ENCODE data around the gene MAN2C1. TPM values are rescaled to one million over a fixed set of nuclear protein-coding genes. Genes with fewer than 3 reads are reported as not detected.
"Not testable (repeated sequence)": the region's sequence is repeated elsewhere in the genome, so short reads cannot be mapped to it uniquely, and the experiment has no call there.

The MAN2C1 gene
- total and polyA plus RNA-seq, 9 of the 15 experiments (the other 6 are each of a cell fraction or from before 2014, with no cell fraction given) = 2.0 to 141 (median 39.9) TPM

- TF ChIP-seq GMEB1 (CRISPR knock-in tag; IDR thresholded peaks at IDR 0.05) = no peak
These were observed 46.7 kb downstream of the MAN2C1 start (continued) for GRCh38 chr15:75321711-75322110.

- POLR2A ChIA-PET; H3K9me1 ChIP-seq (ENCODE audit: control insufficient read depth, insufficient read depth, low read length); intact Hi-C loops (cut with micrococcal nuclease); H2AFZ ChIP-seq (ENCODE audit: low read depth, low read length); H3K4me3 ChIP-seq; H3K4me1 ChIP-seq (replicated peaks in 1 of 2; ENCODE audit: control insufficient read depth in 2 of 2, insufficient read depth in 2 of 2, low read length in 2 of 2); H3K9me3 ChIP-seq (replicated peaks; ENCODE audit: control insufficient read depth, insufficient read depth, low read depth, low read length); BruUV-seq (replicated peaks); H4K20me1 ChIP-seq (replicated peaks; ENCODE audit: control insufficient read depth, insufficient read depth, low read length); FAIRE-seq; H3K36me3 ChIP-seq (ENCODE audit: control insufficient read depth, insufficient read depth, low read length); H3K79me2 ChIP-seq (ENCODE audit: control insufficient read depth, insufficient read depth, low read length); H3K4me2 ChIP-seq (ENCODE audit: insufficient read depth, low read length); H3K27ac ChIP-seq (ENCODE audit: extremely low read depth, low read depth, low read length); CTCF ChIA-PET (ENCODE audit: low intra/inter-chr PET ratio); H3K27me3 ChIP-seq (ENCODE audit: control insufficient read depth in 2 of 2, insufficient read depth in 2 of 2, low read length in 2 of 2); TF ChIP-seq CEBPG (CRISPR knock-in tag; IDR thresholded peaks at IDR 0.05): not testable (repeated sequence)
- TF ChIP-seq NFE2 (IDR thresholded peaks at IDR 0.05; ENCODE audit: low read depth) (peak; percentile 62), ZFP36 (IDR thresholded peaks at IDR 0.05; ENCODE audit: low read depth, low read length, partially characterized antibody) (peak; percentile 70), CEBPG (tag; conservative IDR thresholded peaks at IDR 0.05 in 1 of 2, IDR thresholded peaks at IDR 0.05 in 1 of 2) (peak; percentile 20 to 84; a peak in 2 of 4 replicates), RCOR1 (IDR thresholded peaks at IDR 0.05; ENCODE audit: borderline replicate concordance in 1 of 2, low read depth in 2 of 2, low read length in 2 of 2) (0 out of 4 replicates have a peak, but pooled peaks of 1 of the 2 experiments have one; percentile 6), CEBPB (tag; IDR thresholded peaks at IDR 0.05) (peak; percentile 61; the same call in 1 of the 2 replicates), NFIC (IDR thresholded peaks at IDR 0.05) (peak; percentile 46; the same call in 1 of the 2 replicates), MAFF (IDR thresholded peaks at IDR 0.05; ENCODE audit: low read length) (0 out of 2 replicates have a peak, but pooled peaks have one; percentile 10)
- in situ Hi-C loops (cut with MboI) = loop anchor here (10.0 kb wide), 1 partner anchor 615 kb away; no protein-coding TSS in a partner anchor
- H3K9ac ChIP-seq (ENCODE audit: insufficient read depth in 1 of 2, low read depth in 2 of 2, low read length in 2 of 2) = peak overlapping the region in 1 of 2 experiments; percentile 45; a peak in 1 of 4 replicates
- ATAC-seq (peak; percentile 29; the same call in 1 of the 3 replicates), DNase-seq (ENCODE audit: extremely low read depth in 1 of 4, low spot score in 3 of 4) (peak in 1 of 4 experiments; percentile 11)
- 5% methylated on average over 5 of the region's 5 CpGs for WGBS (ENCODE audit: insufficient coverage, low coverage, missing lambda C conversion rate)
These were observed 49.0 kb downstream of the MAN2C1 start for GRCh38 chr15:75319231-75319897.
